ENCODE results near the gene ISG15.
A peak's percentile ranks its signal among the peaks of the same experiment; 100 is the strongest.
"Not testable (repeated sequence)": the region's sequence is repeated elsewhere in the genome, so short reads cannot be mapped to it uniquely, and the experiment has no call there.

The ISG15 gene

GRCh38 chr1:1053682-1054081, 40.4 kb downstream of the ISG15 start:
- DNase-seq (ENCODE audit: low read depth) = no peak
- no peak overlapping the region for H3K4me3 ChIP-seq (ENCODE audit: low read depth, low read length)

GRCh38 chr1:1054099-1054700, 40.9 kb downstream of the ISG15 start:
- no peak overlapping the region for H3K4me3 ChIP-seq (ENCODE audit: low read depth, low read length)
- DNase-seq (ENCODE audit: low read depth) = no peak

DNA sequence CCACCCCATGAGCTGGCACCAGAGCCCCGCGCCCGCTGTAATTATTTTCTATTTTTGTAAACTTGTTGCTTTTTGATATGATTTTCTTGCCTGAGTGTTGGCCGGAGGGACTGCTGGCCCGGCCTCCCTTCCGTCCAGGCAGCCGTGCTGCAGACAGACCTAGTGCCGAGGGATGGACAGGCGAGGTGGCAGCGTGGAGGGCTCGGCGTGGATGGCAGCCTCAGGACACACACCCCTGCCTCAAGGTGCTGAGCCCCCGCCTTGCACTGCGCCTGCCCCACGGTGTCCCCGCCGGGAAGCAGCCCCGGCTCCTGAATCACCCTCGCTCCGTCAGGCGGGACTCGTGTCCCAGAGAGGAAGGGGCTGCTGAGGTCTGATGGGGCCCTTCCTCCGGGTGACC, 41.7 kb downstream of the ISG15 start:
- no peak overlapping the region for H3K4me3 ChIP-seq (ENCODE audit: low read depth, low read length)
- DNase-seq (ENCODE audit: low read depth) = no peak

GRCh38 chr1:1055841-1056736, 42.8 kb downstream of the ISG15 start:
- DNase-seq (ENCODE audit: low read depth) = no peak
- H3K4me3 ChIP-seq (ENCODE audit: low read depth, low read length) = no peak overlapping the region

DNA sequence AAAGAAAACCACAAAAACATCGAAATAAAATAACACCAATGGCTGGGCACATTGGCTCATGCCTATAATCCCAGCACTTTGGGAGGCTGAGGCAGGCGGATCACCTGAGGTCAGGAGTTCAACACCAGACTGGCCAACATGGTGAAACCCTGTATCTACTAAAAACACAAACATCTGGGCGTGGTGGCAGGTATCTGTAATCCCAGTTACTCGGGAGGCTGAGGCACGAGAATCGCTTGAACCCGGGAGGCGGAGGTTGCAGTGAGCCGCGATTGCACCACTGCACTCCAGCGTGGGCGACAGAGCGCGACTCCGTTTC, 44.4 kb downstream of the ISG15 start:
- H3K4me3 ChIP-seq (ENCODE audit: low read depth, low read length); DNase-seq (ENCODE audit: low read depth): not testable (repeated sequence)

DNA sequence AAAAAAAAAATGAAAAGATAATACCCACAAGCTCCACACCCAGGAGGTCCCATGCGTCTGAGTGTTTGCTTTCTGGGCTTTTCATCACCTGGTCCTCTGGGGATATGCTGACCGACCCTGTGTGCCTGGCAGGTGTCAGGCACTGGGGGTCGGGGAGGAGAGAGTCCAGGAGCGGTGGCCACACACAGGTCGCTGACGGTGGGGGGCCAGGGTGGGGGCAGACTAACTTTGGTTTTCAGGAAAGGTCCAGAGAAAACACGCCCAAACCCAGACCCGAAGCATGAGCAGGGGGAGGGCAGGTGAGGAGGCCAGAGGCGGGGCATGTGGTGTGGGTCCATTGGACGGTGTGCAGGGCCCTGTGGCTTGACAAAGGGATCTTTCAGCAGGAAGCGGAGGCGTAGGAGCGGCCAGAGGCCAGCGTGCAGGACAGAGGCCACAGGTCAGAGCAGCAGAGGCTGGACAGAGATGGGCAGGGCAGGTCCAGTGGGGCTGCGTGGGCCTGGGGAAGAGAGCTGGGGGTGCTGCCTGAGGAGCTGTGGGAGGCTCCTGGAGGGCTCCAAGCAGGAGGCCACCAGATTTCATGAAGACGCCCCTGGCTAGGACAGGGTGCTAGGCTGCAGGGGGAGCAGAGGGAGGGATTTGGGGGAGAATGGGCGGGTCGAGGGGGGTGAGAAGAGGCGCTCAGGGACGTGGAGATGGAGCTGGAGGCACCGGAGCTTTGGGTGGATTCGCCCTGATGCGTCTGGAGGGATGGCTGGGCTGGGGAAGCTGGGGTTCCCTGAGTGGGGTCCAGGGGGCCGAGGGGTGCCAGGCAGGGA, 45.0 kb downstream of the ISG15 start:
- H3K4me3 ChIP-seq (ENCODE audit: low read depth, low read length) = peak overlapping the region; percentile 54

DNA sequence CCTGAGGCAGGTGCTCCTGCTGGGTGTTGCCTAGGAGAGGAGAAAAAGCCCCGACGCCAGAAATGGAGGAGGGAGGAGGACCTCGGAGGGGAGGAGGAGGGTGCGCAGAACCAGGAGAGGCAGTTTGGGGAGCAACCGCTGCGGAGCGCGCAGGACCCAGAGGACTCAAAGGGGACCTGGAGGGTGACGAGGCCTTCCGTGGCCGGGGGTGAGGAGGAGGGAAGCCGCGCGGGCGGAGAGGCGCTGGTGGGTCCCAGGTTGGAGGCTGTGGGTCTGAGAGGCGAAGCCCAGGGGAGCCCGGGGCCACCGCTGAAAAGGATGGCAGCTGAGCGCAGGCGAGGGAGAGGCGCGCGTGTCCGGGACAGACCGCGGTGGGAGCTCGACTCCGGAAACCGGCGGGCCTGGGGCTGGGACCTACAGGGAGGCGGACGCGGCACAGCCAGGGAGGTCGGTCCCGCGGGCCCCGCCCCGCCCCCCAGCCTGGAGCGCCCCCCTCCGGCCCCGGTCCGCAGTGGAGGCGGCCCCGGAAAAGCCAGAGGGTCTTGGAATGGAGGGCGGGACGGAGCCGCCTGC, 45.7 kb downstream of the ISG15 start:
- H3K4me3 ChIP-seq (ENCODE audit: low read depth, low read length) = peak overlapping the region; percentile 54
- no peak for DNase-seq (ENCODE audit: low read depth)

More for the DNA sequence above, 45.0 kb downstream of the ISG15 start:
- no peak for DNase-seq (ENCODE audit: low read depth)

DNA sequence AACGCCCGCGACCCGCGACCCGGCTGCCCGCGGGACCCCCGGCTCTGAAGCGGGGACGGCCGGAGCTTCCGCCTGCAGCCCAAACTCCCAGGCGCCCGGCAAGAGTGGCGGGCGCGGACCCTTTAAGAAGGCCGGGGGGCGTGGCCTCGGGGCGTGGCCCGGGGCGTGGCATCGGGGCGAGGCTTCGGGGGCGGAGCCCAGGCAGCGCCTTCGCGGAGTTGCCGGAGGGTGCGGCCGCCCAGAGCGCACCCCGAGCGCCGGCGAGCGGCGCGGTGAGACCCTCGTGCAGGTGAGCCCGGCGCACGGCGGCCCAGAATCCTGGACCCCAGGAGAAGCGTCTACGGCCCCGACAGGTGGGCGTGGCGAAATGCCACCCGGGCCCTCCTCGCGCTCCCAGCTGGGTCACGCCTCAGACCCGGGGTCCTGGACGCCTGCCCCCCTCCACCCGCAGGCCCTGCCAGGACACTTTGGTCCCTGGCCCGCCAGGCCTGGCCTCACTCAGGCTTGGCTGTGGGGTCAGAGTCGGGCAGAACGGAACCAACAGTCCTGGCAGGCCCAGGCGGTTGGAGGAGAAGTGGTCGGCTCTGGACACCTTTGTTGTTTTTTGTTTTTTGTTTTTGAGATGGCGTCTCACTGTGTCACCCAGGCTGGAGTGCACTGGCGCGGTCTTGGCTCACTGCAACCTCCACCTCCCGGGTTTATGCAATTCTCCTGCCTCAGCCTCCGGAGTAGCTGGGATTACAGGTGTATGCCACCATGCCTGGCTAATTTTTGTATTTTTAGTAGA, 46.4 kb downstream of the ISG15 start:
- no peak for DNase-seq (ENCODE audit: low read depth)
- H3K4me3 ChIP-seq (ENCODE audit: low read depth, low read length) = peak overlapping the region; percentile 54

- H3K4me3 ChIP-seq (ENCODE audit: low read depth, low read length) = no peak overlapping the region
- DNase-seq (ENCODE audit: low read depth) = no peak
Observed at GRCh38 chr1:1060281-1061000, 47.1 kb downstream of the ISG15 start.

- H3K4me3 ChIP-seq (ENCODE audit: low read depth, low read length) = no peak overlapping the region
Observed at GRCh38 chr1:1061682-1062345, 48.5 kb downstream of the ISG15 start.

DNA sequence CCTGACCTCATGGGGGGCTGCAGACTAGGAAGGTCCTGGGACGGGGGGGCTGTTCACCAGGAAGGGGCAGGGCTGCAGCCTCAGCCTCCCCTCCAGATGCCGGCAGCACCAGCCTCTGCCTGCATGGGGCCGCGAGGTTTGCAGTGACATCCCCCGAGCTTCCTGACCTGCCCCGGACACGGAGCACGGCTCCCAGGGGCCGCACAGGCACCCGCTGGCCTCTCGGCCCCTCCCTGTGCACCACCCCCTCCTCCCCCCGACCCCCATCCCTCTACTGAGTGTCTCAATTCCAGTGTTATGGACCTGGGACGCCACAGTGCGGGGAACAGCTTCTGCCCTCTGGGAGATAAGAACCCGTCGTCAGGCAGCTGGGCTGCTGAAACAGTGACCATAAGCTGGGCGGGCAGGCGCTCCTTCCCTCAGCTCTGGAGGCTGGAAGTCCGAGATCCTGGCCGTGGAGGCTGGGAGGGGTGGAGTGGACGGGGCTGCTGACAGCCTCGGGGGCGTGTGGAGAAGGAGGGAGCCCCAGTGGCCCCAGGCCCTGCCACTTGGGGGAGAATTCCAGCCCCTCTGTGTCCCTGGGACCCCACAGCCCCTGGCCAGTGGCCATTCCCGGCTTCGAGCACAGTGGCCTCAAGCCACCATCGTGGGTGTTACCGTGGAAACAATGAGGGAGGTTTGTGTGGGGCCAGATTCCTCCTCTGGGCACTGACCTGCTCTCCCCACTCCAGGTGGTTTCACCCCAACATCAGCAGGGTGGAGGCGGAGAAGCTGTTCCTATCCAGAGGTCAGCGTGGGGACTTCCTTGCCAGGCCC, 49.3 kb downstream of the ISG15 start:
- no peak overlapping the region for H3K4me3 ChIP-seq (ENCODE audit: low read depth, low read length)
- no peak for DNase-seq (ENCODE audit: low read depth)

More at GRCh38 chr1:1061682-1062345, 48.5 kb downstream of the ISG15 start:
- DNase-seq (ENCODE audit: low read depth) = no peak

DNA sequence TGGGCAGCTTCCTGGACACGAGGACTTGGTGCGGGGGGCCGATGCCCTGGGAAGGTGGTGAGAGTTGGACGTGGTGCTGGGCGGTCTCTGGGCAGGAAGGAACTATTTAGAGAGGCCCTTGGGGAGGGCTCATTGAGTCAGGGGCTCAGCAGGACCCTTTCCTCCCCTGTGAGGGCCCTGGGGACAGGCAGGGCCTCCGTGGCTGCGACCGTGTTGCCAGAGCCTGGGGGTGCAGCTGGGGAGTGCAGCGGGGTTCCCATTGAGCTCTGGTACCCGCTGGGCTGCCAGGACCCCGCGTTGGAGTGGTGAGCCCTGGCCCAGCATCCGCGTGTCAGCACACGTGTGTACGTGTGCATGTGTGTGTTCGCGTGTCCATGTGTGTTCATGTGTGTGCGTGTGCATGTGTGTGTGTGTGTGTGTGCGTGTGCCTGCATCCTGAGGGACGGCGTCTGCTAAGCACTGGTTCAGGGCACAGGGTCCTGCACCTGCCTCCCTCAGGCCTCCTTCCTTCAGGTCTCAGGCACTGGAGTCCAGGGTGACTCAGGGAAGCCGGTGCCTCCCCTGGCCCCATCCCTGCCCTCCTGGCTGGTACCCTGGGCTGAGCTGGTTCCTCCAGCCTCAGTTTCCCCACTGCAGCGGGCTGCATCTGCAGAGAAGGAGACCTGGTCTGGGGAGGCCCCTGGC, 50.1 kb downstream of the ISG15 start:
- no peak for DNase-seq (ENCODE audit: low read depth)
- no peak overlapping the region for H3K4me3 ChIP-seq (ENCODE audit: low read depth, low read length)

All from skeletal muscle cell (primary cell).